Caco-2 (cell line): Measurements from ENCODE around the gene LRRC4C. TPM values are rescaled to one million over a fixed set of nuclear protein-coding genes. Genes with fewer than 3 reads are reported as not detected.

Experiments used
- BruUV-seq: library from RNA; stranded (reverse); fragments of 400-500 nt; replicated peaks from 2 replicates; lab custom pipeline; 2021; lab: Mats Ljungman, UMichigan
- CTCF ChIA-PET: fragments of 300-600 bp; sonication (Branson Sonifier 250); formaldehyde crosslinking; loops from one replicate; lab custom pipeline; 2022; ENCODE audit warnings: antibody characterized with exemption; lab: Charles Lee
- POLR2A ChIA-PET: fragments of 300-600 bp; sonication (Branson Sonifier 250); formaldehyde crosslinking; loops from one replicate; lab custom pipeline; 2022; ENCODE audit warnings: antibody characterized with exemption; lab: Charles Lee
- DNase-seq, 2 experiments: peaks; one replicate each; pipeline versions ENCODE4 v3.0.0 to v3.0.0-alpha.2; 2020 to 2022
- H3K27me3 ChIP-seq: replicated peaks from 2 replicates; pipeline ENCODE4 v1.6.0; 2011; ENCODE audit warnings: low read length; ENCODE audit not compliant: control insufficient read depth, insufficient read depth
- H3K36me3 ChIP-seq: 2 replicates; pipeline ENCODE4 v1.5.1; 2011; ENCODE audit warnings: low read length; ENCODE audit not compliant: control insufficient read depth, insufficient read depth
- H3K4me1 ChIP-seq: fragments of 250-450 bp; sonication (Bioruptor Pico); 2 replicates; pipeline ENCODE4 v1.5.1; 2020; ENCODE audit warnings: mild to moderate bottlenecking
- H3K4me3 ChIP-seq: 2 replicates; pipeline ENCODE4 v1.5.1; 2011; ENCODE audit warnings: low read depth, mild to moderate bottlenecking, control low read depth, low read length
- H3K9me3 ChIP-seq: fragments of 250-450 bp; sonication (Bioruptor Pico); 2 replicates; pipeline ENCODE4 v1.5.1; 2020; ENCODE audit warnings: mild to moderate bottlenecking, moderate library complexity
- H3K27ac Mint-ChIP-seq: one replicate; pipeline ENCODE4 v1.8.0; 2022; ENCODE audit warnings: mixed read lengths; ENCODE audit not compliant: unreplicated experiment
- H3K27me3 Mint-ChIP-seq: one replicate; pipeline ENCODE4 v1.8.0; 2022; ENCODE audit warnings: mixed read lengths; ENCODE audit not compliant: insufficient read depth, unreplicated experiment
- H3K36me3 Mint-ChIP-seq: one replicate; pipeline ENCODE4 v1.8.0; 2022; ENCODE audit warnings: mild to moderate bottlenecking, mixed read lengths; ENCODE audit not compliant: insufficient read depth, unreplicated experiment
- H3K4me1 Mint-ChIP-seq: one replicate; pipeline ENCODE4 v1.8.0; 2022; ENCODE audit warnings: low read depth, mixed read lengths; ENCODE audit not compliant: unreplicated experiment
- H3K4me3 Mint-ChIP-seq: one replicate; pipeline ENCODE4 v1.8.0; 2022; ENCODE audit warnings: mild to moderate bottlenecking, moderate library complexity, mixed read lengths; ENCODE audit not compliant: unreplicated experiment
- H3K9me3 Mint-ChIP-seq: one replicate; pipeline ENCODE4 v1.8.0; 2022; ENCODE audit warnings: mixed read lengths; ENCODE audit not compliant: unreplicated experiment
- intact Hi-C: fragments of 100-400 bp; cut with micrococcal nuclease; formaldehyde crosslinking; loops from one replicate; pipeline ENCODE4 v1.10.0; 2022; ENCODE audit not compliant: unreplicated experiment
- total RNA-seq: library from RNA; stranded (reverse); gene quantifications from 2 replicates; pipeline ENCODE4 v1.2.3, GENCODE V29; 2022
- TF ChIP-seq, protein P1 (sequence below), 2 experiments: fragments of 200-600 bp in 1 of 2; IDR thresholded peaks; 1 replicate in 1 of 2; 2 replicates in 1 of 2; pipeline versions ENCODE4 v1.5.1 to v1.8.0; 2011 to 2022; ENCODE audit warnings: antibody characterized with exemption in 1 of 2, control low read depth in 1 of 2, inconsistent platforms in 1 of 2, low read depth in 1 of 2, low read length in 1 of 2, mild to moderate bottlenecking in 1 of 2, moderate library complexity in 1 of 2; ENCODE audit not compliant: insufficient read depth in 1 of 2, severe bottlenecking in 1 of 2, unreplicated experiment in 1 of 2

Gene LRRC4C
- total RNA-seq, 1 experiment from 2014 or later = not detected

DNA sequence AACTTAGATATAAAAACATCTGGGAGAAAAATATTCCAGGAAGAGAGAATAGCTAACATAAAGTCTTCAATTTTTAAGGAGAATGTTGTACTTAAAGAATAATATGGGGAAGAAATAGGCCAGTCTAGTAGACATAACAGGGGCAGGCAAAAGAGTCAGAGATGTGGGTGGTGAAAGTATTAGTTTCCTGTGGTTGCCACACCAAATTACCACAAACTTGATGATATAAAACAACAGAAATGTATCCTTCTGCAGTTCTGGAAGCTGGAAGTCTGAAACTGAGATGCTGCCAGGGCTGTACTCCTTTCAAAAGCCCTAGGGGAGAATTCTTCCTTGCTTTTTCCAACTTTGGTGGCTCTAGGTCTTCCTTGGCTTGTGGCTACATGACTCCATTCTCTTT, 1309.7 kb downstream of the LRRC4C start:
- BruUV-seq = no TSS peak
- POLR2A ChIA-PET = no interaction called here
- CTCF ChIA-PET = no interaction called here
- H3K4me3 Mint-ChIP-seq = no peak overlapping the region
- H3K4me3 ChIP-seq = no peak overlapping the region
- H3K9me3 ChIP-seq = no peaks in the 10 kb centered on the region
- H3K27me3 ChIP-seq = no peaks in the 10 kb centered on the region
- H3K27ac Mint-ChIP-seq = no peak overlapping the region
- no peaks in the 10 kb centered on the region for H3K4me1 ChIP-seq
- H3K27me3 Mint-ChIP-seq = no peaks in the 10 kb centered on the region
- no peaks in the 10 kb centered on the region for H3K36me3 ChIP-seq
- H3K4me1 Mint-ChIP-seq = no peaks in the 10 kb centered on the region
- intact Hi-C loops = no loop called here
- DNase-seq = no peak
- no peaks in the 10 kb centered on the region for H3K36me3 Mint-ChIP-seq
- TF ChIP-seq, protein P1, sequence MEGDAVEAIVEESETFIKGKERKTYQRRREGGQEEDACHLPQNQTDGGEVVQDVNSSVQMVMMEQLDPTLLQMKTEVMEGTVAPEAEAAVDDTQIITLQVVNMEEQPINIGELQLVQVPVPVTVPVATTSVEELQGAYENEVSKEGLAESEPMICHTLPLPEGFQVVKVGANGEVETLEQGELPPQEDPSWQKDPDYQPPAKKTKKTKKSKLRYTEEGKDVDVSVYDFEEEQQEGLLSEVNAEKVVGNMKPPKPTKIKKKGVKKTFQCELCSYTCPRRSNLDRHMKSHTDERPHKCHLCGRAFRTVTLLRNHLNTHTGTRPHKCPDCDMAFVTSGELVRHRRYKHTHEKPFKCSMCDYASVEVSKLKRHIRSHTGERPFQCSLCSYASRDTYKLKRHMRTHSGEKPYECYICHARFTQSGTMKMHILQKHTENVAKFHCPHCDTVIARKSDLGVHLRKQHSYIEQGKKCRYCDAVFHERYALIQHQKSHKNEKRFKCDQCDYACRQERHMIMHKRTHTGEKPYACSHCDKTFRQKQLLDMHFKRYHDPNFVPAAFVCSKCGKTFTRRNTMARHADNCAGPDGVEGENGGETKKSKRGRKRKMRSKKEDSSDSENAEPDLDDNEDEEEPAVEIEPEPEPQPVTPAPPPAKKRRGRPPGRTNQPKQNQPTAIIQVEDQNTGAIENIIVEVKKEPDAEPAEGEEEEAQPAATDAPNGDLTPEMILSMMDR (IDR thresholded peaks at IDR 0.05; ENCODE audit: insufficient read depth in 1 of 2, low read depth in 1 of 2, low read length in 1 of 2, severe bottlenecking in 1 of 2, unreplicated experiment in 1 of 2) = no peak
- peaks cover 18% of the 10 kb centered on the region for H3K9me3 Mint-ChIP-seq

DNA sequence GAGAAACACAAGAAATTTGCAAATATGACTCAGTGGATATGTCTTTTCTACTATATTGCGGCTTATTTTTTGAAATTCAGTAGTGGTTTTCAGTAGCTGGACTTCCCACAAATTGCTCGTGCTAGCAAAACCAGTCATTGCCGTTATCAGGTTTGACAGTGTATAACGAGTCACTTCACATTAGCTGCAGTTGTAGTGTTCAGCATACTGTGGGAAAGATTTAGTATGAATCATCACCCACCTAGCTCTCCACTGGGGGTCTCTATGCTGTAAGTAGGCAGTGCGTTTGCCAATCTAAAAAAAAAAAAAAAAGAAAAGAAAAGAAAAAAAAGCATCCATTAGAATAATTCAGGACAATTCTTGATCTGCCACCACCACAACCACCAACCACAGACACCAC, 1318.9 kb downstream of the LRRC4C start:
- Mint-ChIP-seq H3K4me3 (no peak overlapping the region), H3K27ac (no peak overlapping the region), H3K36me3 (no peaks in the 10 kb centered on the region), H3K9me3 (no peaks in the 10 kb centered on the region), H3K4me1 (no peaks in the 10 kb centered on the region), H3K27me3 (no peaks in the 10 kb centered on the region)
- intact Hi-C loops = no loop called here
- ChIA-PET POLR2A (no interaction called here), CTCF (no interaction called here)
- H3K4me3 ChIP-seq = no peak overlapping the region
- no TSS peak for BruUV-seq
- no peaks in the 10 kb centered on the region for H3K36me3 ChIP-seq
- no peaks in the 10 kb centered on the region for H3K27me3 ChIP-seq
- TF ChIP-seq, protein P1 (IDR thresholded peaks at IDR 0.05; ENCODE audit: insufficient read depth in 1 of 2, low read depth in 1 of 2, low read length in 1 of 2, severe bottlenecking in 1 of 2, unreplicated experiment in 1 of 2) = no peak
- no peaks in the 10 kb centered on the region for H3K9me3 ChIP-seq
- no peaks in the 10 kb centered on the region for H3K4me1 ChIP-seq
- DNase-seq = no peak

DNA sequence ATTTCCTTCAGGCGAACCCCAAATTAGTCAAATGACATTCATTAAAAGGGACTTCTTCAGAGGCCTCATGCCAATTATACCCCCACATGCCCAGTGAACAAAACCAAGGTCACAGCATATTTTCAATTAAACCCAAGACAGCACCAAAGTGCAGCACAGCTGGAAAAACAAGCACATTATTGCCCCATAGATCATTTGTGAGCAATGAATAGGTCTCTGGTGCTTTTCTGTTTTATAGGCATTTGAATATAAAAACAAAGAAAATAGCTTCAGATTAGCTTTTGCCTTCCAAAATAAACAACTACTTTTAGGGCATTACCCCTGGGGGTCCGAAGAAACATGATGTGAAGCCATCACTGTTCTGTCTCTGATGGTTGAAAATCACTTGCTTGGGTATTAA, 1319.9 kb downstream of the LRRC4C start:
- ChIA-PET CTCF (no interaction called here), POLR2A (no interaction called here)
- no peak for DNase-seq
- Mint-ChIP-seq H3K27ac (no peak overlapping the region), H3K36me3 (no peaks in the 10 kb centered on the region), H3K4me3 (no peak overlapping the region), H3K27me3 (no peaks in the 10 kb centered on the region), H3K9me3 (no peaks in the 10 kb centered on the region), H3K4me1 (no peaks in the 10 kb centered on the region)
- TF ChIP-seq, protein P1 (IDR thresholded peaks at IDR 0.05; ENCODE audit: insufficient read depth in 1 of 2, low read depth in 1 of 2, low read length in 1 of 2, severe bottlenecking in 1 of 2, unreplicated experiment in 1 of 2) = no peak
- no peaks in the 10 kb centered on the region for H3K4me1 ChIP-seq
- H3K27me3 ChIP-seq = no peaks in the 10 kb centered on the region
- no peaks in the 10 kb centered on the region for H3K36me3 ChIP-seq
- no peaks in the 10 kb centered on the region for H3K9me3 ChIP-seq
- no TSS peak for BruUV-seq
- H3K4me3 ChIP-seq = no peak overlapping the region
- intact Hi-C loops = no loop called here
